ENCODE data around the gene SORCS2.

SORCS2 gene

GRCh38 chr4:7224878-7225533, 32.7 kb downstream of the SORCS2 start:
- DNase-seq: no peak

GRCh38 chr4:7226439-7226838, 34.1 kb downstream of the SORCS2 start:
- DNase-seq: no peak

DNA sequence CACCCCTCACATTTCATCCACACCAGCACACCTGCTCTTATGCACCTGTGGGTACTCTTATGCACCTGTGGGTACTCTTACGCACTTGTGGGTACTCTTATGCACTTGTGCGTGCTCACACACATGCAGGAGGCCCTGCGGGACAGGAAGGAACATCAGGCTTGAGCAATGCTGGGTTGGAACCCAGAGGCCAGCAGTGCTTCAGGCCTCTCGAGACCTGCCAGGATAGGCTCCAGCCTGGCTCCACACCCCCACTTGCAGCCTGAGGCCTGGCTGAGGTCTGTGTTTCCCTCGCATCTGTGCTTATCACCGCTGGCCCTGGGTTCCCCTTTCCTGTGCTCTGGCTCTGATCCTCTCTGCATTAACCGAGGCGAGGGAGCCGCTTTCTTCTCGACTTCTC, 34.7 kb downstream of the SORCS2 start:
- no peak for DNase-seq

- no peak for DNase-seq
Observed at GRCh38 chr4:7228734-7229133, 36.4 kb downstream of the SORCS2 start.

DNA sequence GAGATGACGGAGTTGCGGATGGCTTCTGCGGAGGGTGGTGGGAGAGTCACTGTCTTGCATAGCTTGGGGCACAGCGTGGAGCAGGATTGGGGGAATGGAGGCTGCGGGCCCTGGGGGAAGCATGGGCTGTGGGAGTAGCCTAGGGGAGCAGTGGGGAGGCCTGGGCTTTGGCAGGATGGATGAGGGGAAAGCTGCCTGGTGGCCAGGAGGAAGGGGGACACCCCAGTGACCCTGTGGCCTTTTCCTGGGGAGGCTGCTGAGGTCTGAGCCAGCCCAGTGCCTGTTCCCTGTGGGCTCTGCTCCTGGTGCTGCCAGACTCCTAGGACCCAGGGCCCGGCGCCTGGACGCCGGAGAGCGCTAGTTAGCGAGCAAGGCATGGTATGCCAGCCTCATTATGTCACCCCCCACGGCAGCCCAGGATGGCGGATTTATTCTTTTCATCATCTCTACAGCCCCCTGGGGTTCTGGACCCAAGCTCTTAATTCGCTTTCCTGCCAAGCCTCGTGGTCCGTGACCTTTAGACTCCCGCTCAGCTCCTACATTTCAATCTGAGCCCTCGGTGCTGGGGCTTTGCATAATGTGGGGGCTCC, 39.8 kb downstream of the SORCS2 start:
- DNase-seq: no peak

- DNase-seq: no peak
Observed at GRCh38 chr4:7233006-7233580, 40.8 kb downstream of the SORCS2 start.

- no peak for DNase-seq
Observed at GRCh38 chr4:7233601-7234000, 41.3 kb downstream of the SORCS2 start.

- no peak for DNase-seq
Observed at GRCh38 chr4:7234355-7235029, 42.2 kb downstream of the SORCS2 start.

GRCh38 chr4:7235030-7235380, 42.7 kb downstream of the SORCS2 start:
- no peak for DNase-seq

- no peak for DNase-seq
Observed at GRCh38 chr4:7236847-7237246, 44.5 kb downstream of the SORCS2 start.

- no peak for DNase-seq
Observed at GRCh38 chr4:7237873-7238272, 45.5 kb downstream of the SORCS2 start.

DNA sequence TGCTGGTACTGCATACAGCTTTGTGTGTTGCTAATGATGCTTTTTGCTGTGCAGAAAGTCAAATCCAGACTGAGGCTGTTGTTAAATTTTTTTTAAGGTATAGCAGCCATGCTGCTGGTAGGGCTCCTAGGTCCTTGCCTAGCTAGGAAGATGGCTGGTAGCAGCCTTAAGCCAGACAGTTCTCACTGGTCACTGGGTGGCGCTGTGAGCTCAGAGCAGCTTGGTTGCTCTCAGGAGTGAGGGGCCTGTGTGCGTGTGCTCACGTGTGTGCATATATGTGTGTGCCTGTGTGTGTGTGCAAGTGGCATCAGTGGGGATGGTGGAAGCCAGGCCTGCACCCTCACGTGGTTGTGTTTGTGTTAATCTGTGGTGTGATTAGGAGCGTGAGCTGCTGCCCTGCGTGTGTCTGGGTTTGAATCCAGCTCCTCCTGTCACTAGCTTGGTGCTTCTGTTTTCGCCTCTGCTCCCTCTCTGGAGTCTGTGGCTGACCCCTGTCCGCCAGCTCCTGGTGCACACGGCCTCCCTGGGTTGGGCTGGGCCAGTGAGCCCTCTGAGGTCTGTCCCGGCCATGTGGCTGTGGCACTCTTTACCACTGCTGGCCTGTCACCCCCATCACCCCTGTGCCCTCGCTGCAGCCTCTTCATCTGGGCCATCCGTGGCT, 46.1 kb downstream of the SORCS2 start:
- no peak for DNase-seq

DNA sequence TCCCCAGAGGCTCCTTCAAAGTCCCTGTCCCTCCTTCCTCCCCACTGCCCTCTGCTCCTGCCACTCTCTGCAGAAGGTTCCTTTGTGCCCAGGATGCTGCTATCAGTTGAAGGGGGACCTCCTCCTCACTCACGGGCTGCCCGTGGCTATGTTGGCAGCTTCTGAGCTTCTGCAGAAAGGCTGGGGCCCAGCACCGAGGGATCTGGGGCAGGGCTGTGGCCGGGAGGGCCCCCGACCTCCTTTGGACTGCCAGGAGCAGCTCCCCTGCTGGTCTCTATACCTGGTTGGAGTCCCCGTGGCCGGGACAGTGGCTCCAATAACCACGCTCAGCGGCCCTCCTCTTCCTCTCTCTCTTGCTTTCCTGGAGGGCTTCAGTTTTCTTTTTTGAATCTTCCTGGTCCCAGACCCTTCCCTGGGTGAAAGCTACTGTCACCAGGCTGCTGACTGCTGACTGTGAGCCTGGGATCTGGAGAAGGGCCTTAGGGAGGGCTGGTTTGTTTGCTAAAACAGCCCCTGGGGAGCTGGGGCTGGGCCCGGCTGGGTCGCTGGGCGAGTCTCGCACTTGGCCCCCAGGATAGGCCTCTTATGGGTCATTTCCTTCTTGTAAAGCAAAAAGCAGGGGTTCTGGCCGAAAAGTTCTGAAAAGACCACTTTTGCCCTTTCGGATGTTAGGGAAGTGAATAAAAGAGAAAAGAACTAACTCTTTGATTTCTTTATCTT, 46.9 kb downstream of the SORCS2 start:
- DNase-seq: no peak

DNA sequence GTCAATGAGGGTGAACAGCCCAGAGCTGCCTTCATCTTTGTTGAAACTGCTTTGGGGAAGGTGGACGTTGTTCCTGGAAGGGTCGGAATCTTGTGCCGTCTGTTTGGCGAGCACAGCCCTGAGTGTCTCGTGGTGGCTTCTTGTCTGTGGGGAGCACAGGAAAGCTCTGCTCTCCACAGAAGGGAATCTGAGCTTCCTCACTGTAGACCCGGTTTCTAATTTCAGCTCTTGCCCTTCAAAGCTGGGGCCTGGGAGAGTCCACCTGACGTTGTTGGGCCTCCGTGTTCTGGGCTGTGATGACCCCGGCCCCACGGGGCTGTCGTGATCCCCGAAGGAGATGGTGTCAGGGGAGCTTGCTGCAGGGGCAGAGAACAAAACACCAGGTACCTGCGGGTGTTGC, 47.5 kb downstream of the SORCS2 start:
- no peak for DNase-seq

GRCh38 chr4:7240306-7240705, 48.0 kb downstream of the SORCS2 start:
- DNase-seq: no peak

DNA sequence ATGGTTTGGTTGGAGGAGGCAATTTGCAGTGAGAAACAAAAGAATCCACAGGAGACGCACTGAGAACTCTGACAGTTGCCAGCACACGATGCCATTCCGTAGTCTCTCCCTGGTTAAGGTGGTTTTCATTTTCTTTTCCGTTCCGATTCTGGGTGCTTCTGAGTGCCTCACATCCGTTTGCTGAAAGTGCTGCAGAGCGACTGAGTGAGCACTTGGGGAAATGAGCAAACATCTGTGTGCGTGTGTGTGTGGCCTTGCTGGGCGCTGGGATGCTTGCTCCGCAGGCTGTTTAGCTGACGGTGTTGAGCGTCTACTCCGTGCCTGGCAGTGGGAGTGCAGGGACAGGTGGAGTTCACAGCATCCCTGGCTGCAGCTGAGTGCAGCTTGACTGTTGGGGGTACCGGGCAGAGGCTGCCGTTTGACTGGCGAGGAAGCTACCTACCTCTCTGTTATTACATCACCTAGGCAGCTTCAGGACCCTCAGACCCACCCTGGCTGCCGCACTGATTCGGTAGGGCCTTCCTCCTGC, 49.3 kb downstream of the SORCS2 start:
- no peak for DNase-seq

DNA sequence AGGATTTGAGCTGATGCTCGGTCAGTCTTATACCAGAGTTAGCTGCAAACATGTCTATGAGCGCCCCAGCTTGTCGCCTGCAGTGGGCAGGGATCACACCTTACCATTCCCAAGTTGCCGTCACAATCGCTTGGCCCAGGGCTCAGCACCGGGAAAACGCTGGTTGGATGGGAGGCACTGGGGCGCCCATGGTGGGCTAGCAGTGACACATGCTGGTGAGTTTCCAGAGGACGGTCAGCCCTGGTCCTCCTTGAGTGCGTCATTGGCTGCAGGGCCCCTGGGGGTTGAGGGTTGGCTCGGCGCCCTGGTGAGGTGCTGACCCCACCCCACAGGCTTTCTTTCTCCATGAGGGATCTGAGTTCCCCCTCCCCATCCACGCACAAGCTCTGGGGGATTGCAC, 50.4 kb downstream of the SORCS2 start:
- DNase-seq: no peak

DNA sequence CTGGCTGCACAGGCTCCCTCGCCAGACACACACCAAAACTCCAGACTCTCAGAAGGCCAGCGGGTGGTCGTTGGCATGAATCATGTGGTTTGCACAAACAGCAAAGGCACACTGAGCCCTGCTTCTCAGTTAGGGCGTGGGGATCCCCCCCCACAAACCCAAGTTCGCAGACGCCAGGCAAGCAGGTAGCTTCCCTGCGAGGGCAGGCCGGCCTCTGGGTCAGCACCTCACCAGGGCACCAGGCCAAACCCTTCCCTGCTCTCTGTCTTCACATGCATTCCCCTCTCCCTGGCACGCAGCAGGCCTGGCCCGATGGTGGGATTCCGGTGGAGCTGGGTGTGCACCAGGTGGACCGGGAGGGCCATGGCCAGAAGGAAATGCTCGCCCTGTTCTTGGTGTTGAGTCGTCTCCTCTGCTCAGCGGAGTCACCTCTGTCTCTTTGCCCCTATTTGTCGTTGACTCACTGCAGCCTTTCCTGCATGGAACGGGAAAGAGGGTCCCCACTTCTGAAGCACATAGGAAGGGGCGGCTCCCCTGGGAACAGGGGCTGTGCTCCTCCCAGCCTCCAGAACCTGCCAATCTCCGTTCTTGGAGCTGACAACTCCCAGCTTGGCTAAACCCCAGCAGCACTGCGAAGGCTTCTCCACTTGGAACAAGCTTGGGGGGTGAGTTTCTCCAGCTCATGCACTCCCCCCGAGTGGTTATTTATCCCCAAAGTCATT, 51.4 kb downstream of the SORCS2 start:
- no peak for DNase-seq

- DNase-seq: no peak
Observed at GRCh38 chr4:7244331-7244665, 52.0 kb downstream of the SORCS2 start.

- no peak for DNase-seq
Observed at GRCh38 chr4:7244751-7245320, 52.5 kb downstream of the SORCS2 start.

- DNase-seq: no peak
Observed at GRCh38 chr4:7247521-7247920, 55.2 kb downstream of the SORCS2 start.

DNA sequence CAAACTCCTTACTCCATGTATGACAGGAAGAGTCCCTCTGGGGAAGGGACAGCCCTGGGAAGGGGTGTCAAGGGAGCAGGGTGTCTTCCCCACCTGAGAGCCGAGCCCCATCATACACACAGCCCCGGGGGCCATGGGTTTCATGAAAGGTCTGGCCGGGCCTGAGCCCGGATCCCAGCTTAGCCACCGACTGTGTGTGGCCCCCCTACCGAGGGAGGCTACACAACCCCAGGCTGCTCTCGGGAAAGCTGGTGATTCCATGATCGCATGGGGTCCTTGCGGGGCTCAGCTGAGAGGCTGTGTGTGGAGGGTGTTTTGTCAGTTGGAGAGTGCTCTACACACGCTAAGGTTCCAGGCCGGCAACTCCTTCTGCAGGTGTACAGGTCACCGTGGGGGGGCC, 55.6 kb downstream of the SORCS2 start:
- no peak for DNase-seq
